B cell (primary cell): ENCODE measurements around the gene PGM5. TPM values are rescaled to one million over a fixed set of nuclear protein-coding genes. Genes with fewer than 3 reads are reported as not detected.
"Not testable (repeated sequence)": the region's sequence is repeated elsewhere in the genome, so short reads cannot be mapped to it uniquely, and the experiment has no call there.

ENCODE experiments used
- ATAC-seq: fragments of 200-7000 bp; cut with Tn5 transposase; one replicate; pipeline ENCODE4 v1.10.0; 2021; ENCODE audit warnings: low read depth, mild to moderate bottlenecking, moderate number of reproducible peaks, moderate library complexity
- CTCF ChIA-PET: fragments of 350-600 bp; sonication (Branson Sonifier 250); formaldehyde crosslinking; loops from one replicate; lab custom pipeline; 2021; ENCODE audit warnings: antibody characterized with exemption, inconsistent platforms; lab: Charles Lee
- POLR2A ChIA-PET: fragments of 350-600 bp; sonication (Branson Sonifier 250); formaldehyde crosslinking; loops from one replicate; lab custom pipeline; 2021; ENCODE audit warnings: antibody characterized with exemption; lab: Charles Lee
- DNase-seq: peaks from one replicate; pipeline ENCODE4 v3.0.0; 2013
- H2AFZ ChIP-seq: 2 replicates; pipeline ENCODE4 v1.6.1; 2012; ENCODE audit warnings: mild to moderate bottlenecking, low read depth, low read length; ENCODE audit not compliant: insufficient read depth, poor library complexity, severe bottlenecking
- H3K27ac ChIP-seq, 2 donors: 1 replicate in 1 of 2; 2 replicates in 1 of 2; pipeline ENCODE4 v1.5.1; 2012 to 2013; ENCODE audit warnings: low read length in 2 of 2, mild to moderate bottlenecking in 2 of 2, moderate library complexity in 1 of 2
- H3K27me3 ChIP-seq, 4 experiments: fragments of 200-600 bp in 1 of 4; sonication (generic) in 1 of 4; replicated peaks in 1 of 4; 1 replicate in 2 of 4; 2 replicates in 2 of 4; pipeline versions ENCODE4 v1.6.1 to v1.7.0; 2013 to 2016; ENCODE audit warnings: low read length in 3 of 4, mild to moderate bottlenecking in 2 of 4, mixed read lengths in 1 of 4, moderate library complexity in 1 of 4; ENCODE audit not compliant: insufficient read depth in 4 of 4, control insufficient read depth in 3 of 4; ENCODE audit errors: control extremely low read depth in 1 of 4
- H3K36me3 ChIP-seq, 2 experiments: replicated peaks in 1 of 2; 1 replicate in 1 of 2; 2 replicates in 1 of 2; pipeline versions ENCODE4 v1.6.1 to v1.7.1; 2013; ENCODE audit warnings: low read length in 1 of 2; ENCODE audit not compliant: insufficient read depth in 2 of 2, control insufficient read depth in 1 of 2; ENCODE audit errors: control extremely low read depth in 1 of 2, extremely low read depth in 1 of 2
- H3K4me1 ChIP-seq, 2 donors: fragments of 200-600 bp in 1 of 2; sonication (generic) in 1 of 2; 1 replicate in 1 of 2; 2 replicates in 1 of 2; pipeline versions ENCODE4 v1.5.1 to v1.6.1; 2013 to 2017; ENCODE audit warnings: low read length in 2 of 2; ENCODE audit not compliant: control insufficient read depth in 2 of 2, insufficient read depth in 2 of 2
- H3K4me2 ChIP-seq: replicated peaks from 2 replicates; pipeline ENCODE3; 2012; ENCODE audit warnings: mild to moderate bottlenecking, low read depth, low read length; ENCODE audit not compliant: poor library complexity, severe bottlenecking
- H3K4me3 ChIP-seq, 5 experiments: fragments of 200-600 bp in 1 of 5; sonication (generic) in 1 of 5; 1 replicate in 3 of 5; 2 replicates in 2 of 5; pipeline versions ENCODE4 v1.5.1 to v1.7.0; 2011 to 2016; ENCODE audit warnings: low read length in 4 of 5, mild to moderate bottlenecking in 4 of 5, low read depth in 2 of 5, control low read depth in 1 of 5, moderate library complexity in 1 of 5; ENCODE audit not compliant: insufficient read depth in 1 of 5; ENCODE audit errors: control extremely low read depth in 1 of 5, extremely low read depth in 1 of 5
- H3K79me2 ChIP-seq: fragments of 200-600 bp; sonication (generic); one replicate; pipeline ENCODE4 v1.6.0; 2016; ENCODE audit warnings: low read length; ENCODE audit not compliant: control insufficient read depth, insufficient read depth
- H3K9ac ChIP-seq: fragments of 200-600 bp; sonication (generic); 2 replicates; pipeline ENCODE4 v1.6.1; 2017; ENCODE audit warnings: mild to moderate bottlenecking, low read length, moderate library complexity
- H3K9me3 ChIP-seq, 3 donors: one replicate each; pipeline versions ENCODE4 v1.6.1 to v1.7.1; 2013; ENCODE audit warnings: low read length in 2 of 3; ENCODE audit not compliant: control insufficient read depth in 2 of 3, insufficient read depth in 1 of 3; ENCODE audit errors: control extremely low read depth in 1 of 3
- H4K20me1 ChIP-seq: 2 replicates; pipeline ENCODE4 v1.6.0; 2012; ENCODE audit warnings: mild to moderate bottlenecking, low read length; ENCODE audit not compliant: insufficient read depth, control insufficient read depth, poor library complexity, severe bottlenecking
- H3K27ac Mint-ChIP-seq: one replicate; pipeline ENCODE4 v1.8.0; 2021; ENCODE audit warnings: mixed read lengths
- H3K27me3 Mint-ChIP-seq: one replicate; pipeline ENCODE4 v1.8.0; 2021; ENCODE audit warnings: mixed read lengths
- H3K4me1 Mint-ChIP-seq: one replicate; pipeline ENCODE4 v1.8.0; 2021; ENCODE audit warnings: mixed read lengths
- H3K4me3 Mint-ChIP-seq: one replicate; pipeline ENCODE4 v1.8.0; 2021; ENCODE audit warnings: mixed read lengths
- H3K9me3 Mint-ChIP-seq: one replicate; pipeline ENCODE4 v1.8.0; 2022; ENCODE audit warnings: mixed read lengths; ENCODE audit not compliant: insufficient read depth
- WGBS: methylation state at CpG from one replicate; pipeline ENCODE4 v1.1.5; 2013; ENCODE audit warnings: missing lambda C conversion rate; ENCODE audit not compliant: insufficient coverage; 5-methylcytosine and 5-hydroxymethylcytosine counted together
- intact Hi-C: fragments of 100-400 bp; cut with micrococcal nuclease; formaldehyde crosslinking; loops from one replicate; pipeline ENCODE4 v1.10.0; 2022
- polyA plus RNA-seq: library from polyadenylated mRNA; depleted of rRNA; stranded (reverse); fragments of >200 nt; gene quantifications from 2 replicates; pipeline ENCODE4 v1.2.3, GENCODE V29; 2012
- total RNA-seq, 2 donors: library from RNA; stranded (reverse); fragments of 120-200 nt in 1 of 2; gene quantifications; 1 replicate in 1 of 2; 2 replicates in 1 of 2; pipeline versions ENCODE4 v1.2.3 to v1.2.4, GENCODE V29; 2013 to 2022

The PGM5 gene
- total and polyA plus RNA-seq, 2 donors (not counting 1 experiment from before 2014, with no cell fraction given) = not detected

GRCh38 chr9:68343992-68344391, 12.4 kb upstream of the PGM5 start:
- CTCF ChIA-PET = interaction anchor here (0.9 to 1.1 kb wide), 3 partner anchors 218 to 226 kb away, joined by 3 to 9 read pairs (median 4); no protein-coding TSS in a partner anchor

GRCh38 chr9:68351689-68352088, 4.7 kb upstream of the PGM5 start:
- H3K4me2 ChIP-seq, POLR2A ChIA-PET, H3K27ac Mint-ChIP-seq, intact Hi-C loops, H3K79me2 ChIP-seq, H3K4me3 ChIP-seq, H3K9ac ChIP-seq, CTCF ChIA-PET, H3K4me3 Mint-ChIP-seq, H3K27me3 ChIP-seq, H4K20me1 ChIP-seq, ATAC-seq, H3K9me3 Mint-ChIP-seq, H3K27ac ChIP-seq, H3K9me3 ChIP-seq, H2AFZ ChIP-seq, H3K36me3 ChIP-seq, DNase-seq, H3K4me1 ChIP-seq, H3K4me1 Mint-ChIP-seq: not testable (repeated sequence)
- peaks cover 12% of the 10 kb centered on the region for H3K27me3 Mint-ChIP-seq
- WGBS = no CpG with 5 or more reads among the region's 4 CpGs

More at GRCh38 chr9:68343992-68344391, 12.4 kb upstream of the PGM5 start:
- H3K79me2 ChIP-seq, DNase-seq, H3K4me1 Mint-ChIP-seq, H3K27ac ChIP-seq, POLR2A ChIA-PET, H3K27ac Mint-ChIP-seq, H3K9me3 ChIP-seq, H3K4me3 Mint-ChIP-seq, H3K4me1 ChIP-seq, H3K9me3 Mint-ChIP-seq, H4K20me1 ChIP-seq, H3K27me3 ChIP-seq, ATAC-seq, H3K36me3 ChIP-seq, H3K4me2 ChIP-seq, H3K27me3 Mint-ChIP-seq, H3K4me3 ChIP-seq, H2AFZ ChIP-seq, H3K9ac ChIP-seq: not testable (repeated sequence)
- WGBS = no CpG with 5 or more reads among the region's 4 CpGs
- intact Hi-C loops = loop anchor here (5.0 kb wide), 1 partner anchor 223 kb away; no protein-coding TSS in a partner anchor

- H3K27ac ChIP-seq, POLR2A ChIA-PET, H4K20me1 ChIP-seq, intact Hi-C loops, CTCF ChIA-PET, DNase-seq, H3K4me1 ChIP-seq, H3K9me3 Mint-ChIP-seq, H3K4me2 ChIP-seq, H3K9ac ChIP-seq, H3K9me3 ChIP-seq, ATAC-seq, H2AFZ ChIP-seq, H3K4me1 Mint-ChIP-seq, H3K4me3 ChIP-seq, H3K79me2 ChIP-seq, H3K27ac Mint-ChIP-seq, H3K36me3 ChIP-seq, H3K27me3 ChIP-seq: not testable (repeated sequence)
- Mint-ChIP-seq H3K4me3 (peak overlapping the region; percentile 87), H3K27me3 (peaks cover 20% of the 10 kb centered on the region)
- WGBS = no CpG with 5 or more reads among the region's 5 CpGs
Measured at GRCh38 chr9:68355993-68356379, 425 bp upstream of the PGM5 start.

- H3K4me1 Mint-ChIP-seq, H3K27ac ChIP-seq, H3K4me1 ChIP-seq, H3K27me3 ChIP-seq, H3K9me3 Mint-ChIP-seq, DNase-seq, H4K20me1 ChIP-seq, H3K9me3 ChIP-seq, POLR2A ChIA-PET, H3K36me3 ChIP-seq, H3K27ac Mint-ChIP-seq, intact Hi-C loops, H3K79me2 ChIP-seq, CTCF ChIA-PET: not testable (repeated sequence)
- Mint-ChIP-seq H3K4me3 (peak overlapping the region; percentile 63), H3K27me3 (peaks cover 20% of the 10 kb centered on the region)
- H3K9ac ChIP-seq = peak overlapping the region; percentile 59
- peak; percentile 21 for ATAC-seq
- H2AFZ ChIP-seq = peak overlapping the region; percentile 56
- WGBS = 3% methylated on average over 23 of the region's 57 CpGs
- H3K4me2 ChIP-seq = peak overlapping the region; percentile 56
- peak overlapping the region in 3 of 5 experiments; percentile 44 to 57 (median 49) for H3K4me3 ChIP-seq
Measured at GRCh38 chr9:68357119-68357714, 806 bp downstream of the PGM5 start.
